Neural cell (in vitro differentiated cells): Measurements from ENCODE around the gene MARS1.
"Not testable (repeated sequence)": the region's sequence is repeated elsewhere in the genome, so short reads cannot be mapped to it uniquely, and the experiment has no call there.

Experiments used
- EP300 ChIP-seq: fragments of 450-650 bp; conservative IDR thresholded peaks from 2 replicates; pipeline ENCODE4 v1.6.1; 2014; ENCODE audit warnings: antibody characterized with exemption, mild to moderate bottlenecking, moderate library complexity; ENCODE audit not compliant: poor library complexity, severe bottlenecking
- EZH2 ChIP-seq: fragments of 200-600, 300-800 bp; shearing (Covaris generic), sonication (generic); IDR thresholded peaks from 2 replicates; pipeline ENCODE4 v1.6.1; 2014; ENCODE audit warnings: antibody characterized with exemption, low read length, borderline replicate concordance, mild to moderate bottlenecking; ENCODE audit not compliant: insufficient read depth, poor library complexity, severe bottlenecking
- POLR2AphosphoS5 ChIP-seq: IDR thresholded peaks from 2 replicates; pipeline ENCODE4 v1.6.1; 2012
- TAF1 ChIP-seq: IDR thresholded peaks from 2 replicates; pipeline ENCODE4 v1.6.1; 2012; ENCODE audit warnings: low read depth
- TF ChIP-seq, protein P1 (sequence below): fragments of 450-650 bp; IDR thresholded peaks from 2 replicates; pipeline ENCODE4 v1.5.1; 2014; ENCODE audit warnings: antibody characterized with exemption, mild to moderate bottlenecking, moderate library complexity; ENCODE audit not compliant: poor library complexity, severe bottlenecking
- TF ChIP-seq, protein P2 (sequence below): IDR thresholded peaks from 2 replicates; pipeline ENCODE4 v1.6.1; 2012; ENCODE audit warnings: borderline replicate concordance

GRCh38 chr12:57444337-57444736, 43.5 kb upstream of the MARS1 start:
- TF ChIP-seq, protein P1, sequence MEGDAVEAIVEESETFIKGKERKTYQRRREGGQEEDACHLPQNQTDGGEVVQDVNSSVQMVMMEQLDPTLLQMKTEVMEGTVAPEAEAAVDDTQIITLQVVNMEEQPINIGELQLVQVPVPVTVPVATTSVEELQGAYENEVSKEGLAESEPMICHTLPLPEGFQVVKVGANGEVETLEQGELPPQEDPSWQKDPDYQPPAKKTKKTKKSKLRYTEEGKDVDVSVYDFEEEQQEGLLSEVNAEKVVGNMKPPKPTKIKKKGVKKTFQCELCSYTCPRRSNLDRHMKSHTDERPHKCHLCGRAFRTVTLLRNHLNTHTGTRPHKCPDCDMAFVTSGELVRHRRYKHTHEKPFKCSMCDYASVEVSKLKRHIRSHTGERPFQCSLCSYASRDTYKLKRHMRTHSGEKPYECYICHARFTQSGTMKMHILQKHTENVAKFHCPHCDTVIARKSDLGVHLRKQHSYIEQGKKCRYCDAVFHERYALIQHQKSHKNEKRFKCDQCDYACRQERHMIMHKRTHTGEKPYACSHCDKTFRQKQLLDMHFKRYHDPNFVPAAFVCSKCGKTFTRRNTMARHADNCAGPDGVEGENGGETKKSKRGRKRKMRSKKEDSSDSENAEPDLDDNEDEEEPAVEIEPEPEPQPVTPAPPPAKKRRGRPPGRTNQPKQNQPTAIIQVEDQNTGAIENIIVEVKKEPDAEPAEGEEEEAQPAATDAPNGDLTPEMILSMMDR: not testable (repeated sequence)
- TF ChIP-seq POLR2AphosphoS5, EP300, EZH2, TAF1: not testable (repeated sequence)
- TF ChIP-seq, protein P2, sequence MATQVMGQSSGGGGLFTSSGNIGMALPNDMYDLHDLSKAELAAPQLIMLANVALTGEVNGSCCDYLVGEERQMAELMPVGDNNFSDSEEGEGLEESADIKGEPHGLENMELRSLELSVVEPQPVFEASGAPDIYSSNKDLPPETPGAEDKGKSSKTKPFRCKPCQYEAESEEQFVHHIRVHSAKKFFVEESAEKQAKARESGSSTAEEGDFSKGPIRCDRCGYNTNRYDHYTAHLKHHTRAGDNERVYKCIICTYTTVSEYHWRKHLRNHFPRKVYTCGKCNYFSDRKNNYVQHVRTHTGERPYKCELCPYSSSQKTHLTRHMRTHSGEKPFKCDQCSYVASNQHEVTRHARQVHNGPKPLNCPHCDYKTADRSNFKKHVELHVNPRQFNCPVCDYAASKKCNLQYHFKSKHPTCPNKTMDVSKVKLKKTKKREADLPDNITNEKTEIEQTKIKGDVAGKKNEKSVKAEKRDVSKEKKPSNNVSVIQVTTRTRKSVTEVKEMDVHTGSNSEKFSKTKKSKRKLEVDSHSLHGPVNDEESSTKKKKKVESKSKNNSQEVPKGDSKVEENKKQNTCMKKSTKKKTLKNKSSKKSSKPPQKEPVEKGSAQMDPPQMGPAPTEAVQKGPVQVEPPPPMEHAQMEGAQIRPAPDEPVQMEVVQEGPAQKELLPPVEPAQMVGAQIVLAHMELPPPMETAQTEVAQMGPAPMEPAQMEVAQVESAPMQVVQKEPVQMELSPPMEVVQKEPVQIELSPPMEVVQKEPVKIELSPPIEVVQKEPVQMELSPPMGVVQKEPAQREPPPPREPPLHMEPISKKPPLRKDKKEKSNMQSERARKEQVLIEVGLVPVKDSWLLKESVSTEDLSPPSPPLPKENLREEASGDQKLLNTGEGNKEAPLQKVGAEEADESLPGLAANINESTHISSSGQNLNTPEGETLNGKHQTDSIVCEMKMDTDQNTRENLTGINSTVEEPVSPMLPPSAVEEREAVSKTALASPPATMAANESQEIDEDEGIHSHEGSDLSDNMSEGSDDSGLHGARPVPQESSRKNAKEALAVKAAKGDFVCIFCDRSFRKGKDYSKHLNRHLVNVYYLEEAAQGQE: not testable (repeated sequence)
